VCaP (cell line): ENCODE data around the gene IL31.

Experiments
- H3K27ac ChIP-seq: fragments of 450-650 bp; 2 replicates; pipeline ENCODE4 v1.5.1; 2017
- TF ChIP-seq, protein P1 (sequence below): fragments of 450-650 bp; conservative IDR thresholded peaks from 2 replicates; pipeline ENCODE4 v1.5.1; 2017; ENCODE audit warnings: mild to moderate bottlenecking, moderate library complexity

IL31 gene

DNA sequence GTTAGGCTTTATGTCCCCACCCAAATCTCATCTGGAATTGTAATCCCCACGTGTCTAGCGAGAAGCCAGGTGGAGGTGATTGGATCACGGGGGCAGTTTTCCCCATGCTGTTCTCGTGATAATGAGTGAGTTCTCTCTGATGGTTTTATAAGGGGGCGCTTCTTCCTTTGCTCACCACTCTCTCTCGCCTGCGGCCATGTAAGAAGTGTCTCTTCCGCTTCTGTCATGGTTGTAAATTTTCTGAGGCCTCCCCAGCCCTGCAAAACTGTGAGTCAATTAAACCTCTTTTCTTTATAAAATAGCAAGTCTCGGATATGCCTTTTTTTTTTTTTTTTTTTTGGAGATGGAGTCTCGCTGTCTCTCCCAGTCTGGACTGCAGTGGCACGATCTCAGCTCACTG is 13.3 kb downstream of the IL31 start:
- H3K27ac ChIP-seq = no peak overlapping the region
- TF ChIP-seq, protein P1, sequence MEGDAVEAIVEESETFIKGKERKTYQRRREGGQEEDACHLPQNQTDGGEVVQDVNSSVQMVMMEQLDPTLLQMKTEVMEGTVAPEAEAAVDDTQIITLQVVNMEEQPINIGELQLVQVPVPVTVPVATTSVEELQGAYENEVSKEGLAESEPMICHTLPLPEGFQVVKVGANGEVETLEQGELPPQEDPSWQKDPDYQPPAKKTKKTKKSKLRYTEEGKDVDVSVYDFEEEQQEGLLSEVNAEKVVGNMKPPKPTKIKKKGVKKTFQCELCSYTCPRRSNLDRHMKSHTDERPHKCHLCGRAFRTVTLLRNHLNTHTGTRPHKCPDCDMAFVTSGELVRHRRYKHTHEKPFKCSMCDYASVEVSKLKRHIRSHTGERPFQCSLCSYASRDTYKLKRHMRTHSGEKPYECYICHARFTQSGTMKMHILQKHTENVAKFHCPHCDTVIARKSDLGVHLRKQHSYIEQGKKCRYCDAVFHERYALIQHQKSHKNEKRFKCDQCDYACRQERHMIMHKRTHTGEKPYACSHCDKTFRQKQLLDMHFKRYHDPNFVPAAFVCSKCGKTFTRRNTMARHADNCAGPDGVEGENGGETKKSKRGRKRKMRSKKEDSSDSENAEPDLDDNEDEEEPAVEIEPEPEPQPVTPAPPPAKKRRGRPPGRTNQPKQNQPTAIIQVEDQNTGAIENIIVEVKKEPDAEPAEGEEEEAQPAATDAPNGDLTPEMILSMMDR = no peak

DNA sequence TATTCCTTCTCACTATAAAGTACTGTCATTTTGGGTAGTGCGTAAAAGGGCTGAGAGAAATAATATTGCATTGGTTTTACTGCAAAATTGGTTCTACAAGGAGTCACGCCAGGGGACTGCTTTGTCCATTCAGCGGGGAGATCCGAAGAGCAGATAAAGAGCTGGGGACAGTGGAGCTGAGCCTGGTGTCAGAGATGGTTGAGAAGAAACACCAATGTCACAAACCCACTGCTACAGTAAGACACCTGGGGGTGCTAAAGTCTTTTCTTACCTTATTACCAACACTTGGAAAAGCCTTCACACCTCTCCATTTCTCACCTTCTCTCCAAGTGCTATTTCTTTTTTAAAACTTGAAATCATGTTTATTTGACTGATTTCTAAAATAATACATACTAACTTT is 14.1 kb downstream of the IL31 start:
- TF ChIP-seq, protein P1 = no peak
- H3K27ac ChIP-seq = no peak overlapping the region

DNA sequence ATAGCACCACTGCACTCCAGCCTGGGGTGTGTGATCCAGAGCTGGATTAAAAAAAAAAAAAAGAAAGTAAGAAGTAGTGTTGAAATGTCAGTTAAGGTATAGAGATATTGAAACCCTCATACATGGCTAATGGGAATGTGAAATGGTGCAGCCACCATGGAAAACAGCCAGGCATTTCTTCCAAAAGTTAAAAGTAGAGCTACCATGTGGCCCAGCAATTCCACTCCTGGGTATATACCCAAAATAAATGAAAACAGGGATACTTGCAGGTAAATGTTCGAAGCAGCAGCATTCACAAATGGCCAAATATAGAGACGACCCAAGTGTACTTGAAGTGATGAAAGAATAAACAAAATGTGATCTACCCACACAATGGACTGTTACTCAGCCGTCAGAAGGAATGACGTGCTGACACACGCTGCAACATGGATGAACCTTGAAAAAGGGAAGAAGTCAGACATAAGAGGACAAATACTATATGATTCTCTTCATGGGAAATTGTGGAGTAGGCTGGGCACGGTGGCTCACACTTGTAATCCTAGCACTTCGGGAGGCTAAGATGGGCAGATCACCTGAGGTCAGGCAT is 15.2 kb downstream of the IL31 start:
- H3K27ac ChIP-seq = no peak overlapping the region
- TF ChIP-seq, protein P1 = no peak

DNA sequence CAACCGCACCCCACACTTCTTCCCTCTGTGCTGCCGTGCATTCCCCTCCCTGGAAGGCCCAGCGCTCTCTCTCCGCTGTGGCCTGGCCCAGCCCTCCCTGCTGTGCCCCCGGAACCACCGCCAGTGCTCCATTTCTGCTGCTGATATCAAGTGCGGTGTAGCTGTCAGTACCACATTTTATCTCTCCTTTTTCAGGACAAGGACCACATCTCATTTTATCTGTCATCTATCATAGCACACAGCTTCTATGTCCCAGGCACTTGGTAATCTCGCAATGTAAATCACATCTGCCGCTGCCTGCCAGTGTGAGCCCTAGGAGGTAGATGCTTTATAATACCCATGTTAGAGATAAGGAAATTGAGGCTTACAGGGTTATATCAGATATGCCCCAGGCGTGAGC is 18.3 kb downstream of the IL31 start:
- no peak overlapping the region for H3K27ac ChIP-seq
- TF ChIP-seq, protein P1 = no peak

DNA sequence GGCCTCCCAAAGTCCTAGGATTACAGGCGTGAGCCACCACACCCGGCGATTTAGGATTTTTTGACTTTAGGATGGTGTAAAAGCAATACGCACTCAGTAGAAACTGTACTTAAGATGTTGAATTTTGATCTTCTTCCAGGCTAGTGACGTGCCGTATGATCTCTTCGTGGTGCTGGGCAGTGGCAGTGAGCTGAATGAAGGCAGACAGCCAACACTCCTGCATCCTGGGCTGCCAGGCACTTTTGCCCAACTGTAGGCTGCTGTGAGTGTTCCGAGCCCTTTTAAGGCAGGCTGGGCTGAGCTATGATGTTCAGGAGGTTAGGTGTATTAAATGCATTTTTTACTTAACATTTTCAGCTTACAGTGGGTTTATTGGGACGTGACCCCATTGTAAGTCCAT is 21.3 kb downstream of the IL31 start:
- TF ChIP-seq, protein P1 = no peak
- peak overlapping the region; percentile 56; the same call in 1 of the 2 replicates for H3K27ac ChIP-seq

DNA sequence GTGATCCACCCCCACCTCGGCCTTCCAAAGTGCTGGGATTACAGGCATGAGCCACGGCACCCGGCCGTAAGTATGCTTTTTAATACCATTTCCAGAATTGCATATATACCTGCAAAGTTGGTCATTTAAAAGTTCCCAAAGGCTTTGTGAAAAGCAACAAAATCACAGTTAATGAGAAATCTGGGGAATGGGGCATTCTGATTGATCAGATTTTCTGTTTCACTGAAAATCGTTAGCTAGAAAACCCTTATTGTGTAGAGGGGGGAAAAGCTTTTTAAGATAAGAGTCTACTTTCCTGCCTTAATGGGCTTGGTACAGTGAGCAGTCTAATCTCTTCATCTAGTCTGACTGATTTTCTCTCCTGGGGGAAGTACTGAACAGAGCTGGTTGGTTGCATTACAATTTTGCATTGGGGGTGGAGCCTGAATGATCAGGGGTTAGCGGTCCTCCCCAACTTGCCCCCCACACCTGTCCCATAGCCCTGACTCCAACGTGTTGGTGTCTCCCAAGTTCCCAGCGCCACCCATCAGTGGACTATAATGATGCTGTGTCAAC is 23.8 kb downstream of the IL31 start:
- TF ChIP-seq, protein P1 = no peak
- H3K27ac ChIP-seq = no peak overlapping the region

DNA sequence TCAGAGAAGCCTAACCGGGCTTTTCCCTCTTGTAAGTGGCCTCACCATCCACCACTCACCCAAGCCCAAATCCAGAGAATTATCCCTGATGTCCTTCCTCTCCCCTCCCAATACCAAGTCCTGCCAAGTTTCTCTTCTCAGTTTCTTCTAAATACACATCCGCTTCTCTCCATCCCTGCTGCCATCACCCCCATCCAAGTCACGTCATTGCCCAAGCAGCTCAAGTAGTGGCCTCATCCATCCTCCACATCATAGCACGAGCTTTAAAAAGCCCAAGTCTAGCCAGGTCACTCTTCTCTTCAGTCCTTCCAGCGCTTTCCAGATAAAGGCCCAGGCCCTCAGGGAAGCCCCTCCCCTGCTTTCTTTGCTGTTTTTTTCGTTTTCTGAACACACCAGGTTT is 25.4 kb downstream of the IL31 start:
- TF ChIP-seq, protein P1 = no peak
- H3K27ac ChIP-seq = no peak overlapping the region
